ENCODE data around the gene HNF1A.

HNF1A gene

GRCh38 chr12:120959111-120959878, 19.0 kb upstream of the HNF1A start:
- no peak for DNase-seq

GRCh38 chr12:120960657-120961056, 17.7 kb upstream of the HNF1A start:
- no peak for DNase-seq

GRCh38 chr12:120961604-120962531, 16.5 kb upstream of the HNF1A start:
- peak; percentile 38 for DNase-seq

GRCh38 chr12:120962532-120963020, 15.8 kb upstream of the HNF1A start:
- no peak for DNase-seq

DNA sequence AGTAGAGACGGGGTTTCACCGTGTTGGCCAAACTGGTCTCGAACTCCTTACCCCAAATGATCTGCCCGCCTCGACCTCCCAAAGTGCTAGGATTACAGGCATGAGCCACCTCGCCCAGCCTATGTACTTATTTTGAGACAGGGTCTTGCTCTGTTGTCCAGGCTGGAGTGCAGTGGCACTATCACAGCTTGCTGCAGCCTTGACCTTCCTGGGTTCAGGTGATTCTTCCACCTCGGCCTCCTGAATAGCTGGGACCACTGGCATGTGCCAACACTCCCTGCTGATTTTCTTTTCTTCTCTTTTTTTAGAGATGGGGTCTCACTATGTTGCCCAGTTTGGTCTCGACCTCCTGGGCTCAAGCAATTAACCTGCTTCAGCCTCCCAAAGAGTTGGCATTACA, 14.0 kb upstream of the HNF1A start:
- no peak for DNase-seq

GRCh38 chr12:120965534-120966091, 12.7 kb upstream of the HNF1A start:
- DNase-seq: no peak

- DNase-seq: no peak
Measured at GRCh38 chr12:120970310-120970709, 8.0 kb upstream of the HNF1A start.

- DNase-seq: no peak
Measured at GRCh38 chr12:120971299-120972180, 6.8 kb upstream of the HNF1A start.

DNA sequence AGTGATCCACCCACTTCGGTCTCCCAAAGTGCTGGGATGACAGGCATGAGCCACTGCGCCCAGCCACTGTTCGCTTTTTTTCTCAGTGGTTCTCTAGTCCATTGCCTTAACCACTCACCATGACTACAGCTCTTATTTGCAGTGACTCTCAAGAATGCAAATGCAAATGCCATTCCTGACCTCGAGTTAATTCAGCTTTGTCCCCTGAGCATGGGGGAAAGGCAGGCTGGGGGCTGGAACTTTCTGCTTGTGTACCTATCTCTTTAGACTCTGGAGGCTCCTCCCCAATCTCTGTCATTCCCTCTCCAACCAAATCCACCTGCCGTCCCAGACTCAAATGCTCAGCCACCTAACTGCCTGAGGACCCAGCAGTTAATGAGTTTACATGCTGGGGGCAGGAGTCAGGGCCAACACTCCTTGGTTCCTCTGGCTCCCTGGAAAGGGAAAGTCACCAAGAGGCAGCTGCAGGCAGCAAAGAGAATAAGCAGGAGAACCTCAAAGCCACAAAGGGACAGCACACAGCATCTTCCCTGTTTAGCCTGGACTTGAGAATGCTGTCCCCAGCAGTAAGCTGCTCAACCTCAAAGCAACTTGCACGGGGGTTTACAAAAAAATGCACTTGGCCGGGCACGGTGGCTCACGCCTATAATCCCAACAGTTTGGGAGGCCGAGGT, 5.3 kb upstream of the HNF1A start:
- DNase-seq: no peak

- no peak for DNase-seq
Measured at GRCh38 chr12:120977531-120978295, 630 bp upstream of the HNF1A start.

GRCh38 chr12:120979220-120979861, 998 bp downstream of the HNF1A start:
- DNase-seq: no peak

DNA sequence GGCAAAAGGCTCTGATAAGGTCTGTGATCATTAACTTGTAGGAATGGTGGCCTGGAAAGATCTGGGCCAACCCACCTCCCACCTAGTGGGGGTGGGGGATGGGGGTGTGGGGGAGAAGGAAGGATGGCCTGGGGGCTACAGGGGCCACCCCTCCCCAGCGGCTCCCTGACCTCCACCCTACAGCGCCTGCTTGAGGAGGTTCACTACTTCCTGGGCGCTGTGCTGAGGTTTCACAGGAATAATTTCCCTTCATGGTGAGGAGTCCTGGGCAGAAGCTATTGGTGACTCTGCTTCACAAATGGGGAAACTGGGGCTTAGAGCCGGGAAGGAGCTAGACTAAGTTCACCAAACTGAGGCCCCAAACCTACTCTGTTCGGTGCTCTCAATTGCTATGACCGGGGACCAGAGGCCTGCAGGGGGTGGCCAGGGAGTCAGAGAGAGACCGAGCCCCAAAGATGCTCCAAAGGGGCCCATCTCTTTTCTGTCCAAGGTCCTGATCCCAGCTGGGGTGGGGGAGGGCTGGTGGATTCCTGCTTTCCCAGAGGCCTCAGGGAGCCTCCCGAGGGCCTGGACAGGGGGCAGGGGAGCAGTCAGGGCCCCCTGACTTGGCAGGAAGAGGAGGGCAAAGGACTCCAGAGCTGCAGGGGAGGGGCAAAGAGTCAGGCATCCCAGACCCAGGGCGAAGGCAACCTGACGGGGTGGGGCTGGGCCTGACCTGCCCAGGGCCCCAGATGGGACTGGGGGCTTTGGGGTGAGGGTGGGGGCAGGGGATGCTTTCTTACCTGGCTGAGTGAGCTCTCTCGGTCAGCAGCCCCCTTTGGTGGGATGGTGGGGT, 1.7 kb downstream of the HNF1A start:
- DNase-seq: no peak

GRCh38 chr12:120980800-120981368, 2.5 kb downstream of the HNF1A start:
- DNase-seq: no peak

- no peak for DNase-seq
Measured at GRCh38 chr12:120981407-120981941, 3.1 kb downstream of the HNF1A start.

GRCh38 chr12:120982659-120983058, 4.3 kb downstream of the HNF1A start:
- DNase-seq: no peak

DNA sequence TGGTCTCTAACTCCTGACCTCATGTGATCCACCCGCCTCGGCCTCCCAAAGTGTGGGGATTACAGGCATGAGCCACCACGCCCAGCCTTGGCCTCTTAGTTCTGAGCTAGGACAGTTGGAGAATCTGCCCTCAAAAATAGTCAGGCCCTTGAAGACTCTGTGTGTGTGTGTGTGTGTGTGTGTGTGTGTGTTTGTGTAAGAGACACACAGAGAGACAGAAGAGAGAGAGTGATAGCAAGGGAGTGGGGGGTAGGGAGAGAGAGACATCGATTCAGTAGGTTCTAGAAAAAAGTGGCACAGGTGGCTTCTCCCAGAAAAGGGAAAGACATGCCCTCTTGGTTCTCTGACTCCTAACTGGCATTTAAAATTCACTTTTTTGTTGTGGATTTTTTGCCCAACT, 5.4 kb downstream of the HNF1A start:
- no peak for DNase-seq

DNA sequence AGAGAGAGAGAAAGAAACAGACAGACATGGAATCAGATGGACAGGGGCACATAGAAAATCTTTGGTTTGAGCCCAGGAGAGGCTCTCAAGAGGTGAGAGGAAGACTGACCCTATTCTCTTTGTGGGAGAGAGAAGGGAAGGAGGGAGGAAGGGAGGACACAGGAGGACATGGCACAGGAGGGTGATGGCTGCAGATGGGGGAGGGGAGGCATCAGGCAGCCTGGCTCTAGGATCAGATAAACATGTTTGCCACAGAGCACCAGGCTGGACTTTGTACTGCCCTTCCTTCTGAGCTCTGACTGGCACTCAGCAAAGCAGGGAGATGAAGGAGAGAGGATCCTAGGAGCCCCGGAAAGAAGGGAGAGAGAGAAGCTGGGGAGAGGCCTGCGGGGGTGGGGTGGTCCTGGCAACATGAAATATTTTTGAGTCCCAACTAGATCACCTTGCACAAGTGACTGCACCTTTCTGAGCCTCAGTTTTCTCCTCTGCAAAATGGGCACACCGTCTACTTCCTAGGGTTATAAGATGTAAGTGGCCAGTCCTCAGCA, 6.1 kb downstream of the HNF1A start:
- DNase-seq: no peak

- no peak for DNase-seq
Measured at GRCh38 chr12:120988234-120988633, 9.9 kb downstream of the HNF1A start.

GRCh38 chr12:120988658-120989057, 10.3 kb downstream of the HNF1A start:
- no peak for DNase-seq
